H1 (cell line): ENCODE data around the gene CLDN24. TPM values are rescaled to one million over a fixed set of nuclear protein-coding genes. Genes with fewer than 3 reads are reported as not detected.
"Not testable (repeated sequence)": the region's sequence is repeated elsewhere in the genome, so short reads cannot be mapped to it uniquely, and the experiment has no call there.

Experiments
- CTCF ChIA-PET: fragments of 300-600 bp; sonication (Branson Sonifier 250); formaldehyde crosslinking; loops from one replicate; lab custom pipeline; 2021; ENCODE audit not compliant: partially characterized antibody; lab: Charles Lee
- POLR2A ChIA-PET: fragments of 300-600 bp; sonication (Branson Sonifier 250); formaldehyde crosslinking; loops from one replicate; lab custom pipeline; 2021; ENCODE audit warnings: inconsistent platforms; ENCODE audit not compliant: partially characterized antibody; lab: Charles Lee
- DNase-seq, 2 experiments: peaks; one replicate each; pipeline versions ENCODE4 v3.0.0 to v3.0.0-alpha.2; 2010 to 2022; ENCODE audit warnings: low spot score in 2 of 2, low read depth in 1 of 2, mixed read lengths in 1 of 2
- FAIRE-seq: peaks from 2 replicates; lab custom pipeline; 2011; peaks lifted over from hg19 to GRCh38; lab: Jason Lieb, UNC
- H2AFZ ChIP-seq: 2 replicates; pipeline ENCODE4 v1.8.1; 2012; ENCODE audit warnings: low read length, inconsistent platforms
- H2AK5ac ChIP-seq: 2 replicates; pipeline ENCODE4 v1.6.1; 2013; ENCODE audit warnings: low read depth, low read length
- H2BK120ac ChIP-seq: replicated peaks from 2 replicates; pipeline ENCODE3; 2013; ENCODE audit warnings: low read depth, low read length, inconsistent platforms
- H2BK12ac ChIP-seq: 2 replicates; pipeline ENCODE4 v1.6.1; 2013; ENCODE audit warnings: low read depth, low read length
- H2BK15ac ChIP-seq: 2 replicates; pipeline ENCODE4 v1.6.1; 2013; ENCODE audit warnings: low read length
- H2BK20ac ChIP-seq: 2 replicates; pipeline ENCODE4 v1.6.1; 2013; ENCODE audit warnings: low read length
- H2BK5ac ChIP-seq: 2 replicates; pipeline ENCODE4 v1.6.1; 2013; ENCODE audit warnings: low read depth, low read length
- H3K14ac ChIP-seq: 2 replicates; pipeline ENCODE4 v1.6.1; 2013; ENCODE audit warnings: inconsistent platforms; ENCODE audit not compliant: insufficient read length
- H3K18ac ChIP-seq: 2 replicates; pipeline ENCODE4 v1.6.1; 2013; ENCODE audit warnings: low read length; ENCODE audit errors: extremely low read depth
- H3K23ac ChIP-seq: 2 replicates; pipeline ENCODE4 v1.6.1; 2013; ENCODE audit warnings: inconsistent platforms; ENCODE audit not compliant: insufficient read length
- H3K23me2 ChIP-seq: 2 replicates; pipeline ENCODE4 v1.6.1; 2013; ENCODE audit warnings: low read depth, low read length
- H3K27ac ChIP-seq: 2 replicates; pipeline ENCODE4 v1.6.1; 2011; ENCODE audit warnings: low read depth, low read length, inconsistent platforms
- H3K27me3 ChIP-seq, 4 experiments: replicated peaks in 1 of 4; 1 replicate in 1 of 4; 2 replicates in 3 of 4; pipeline versions ENCODE4 v1.6.1 to v1.8.1; 2011 to 2013; ENCODE audit warnings: low read length in 3 of 4, mild to moderate bottlenecking in 3 of 4, inconsistent platforms in 2 of 4, mixed read lengths in 2 of 4, moderate library complexity in 1 of 4; ENCODE audit not compliant: control insufficient read depth in 3 of 4, insufficient read depth in 3 of 4; ENCODE audit errors: extremely low read depth in 1 of 4
- H3K36me3 ChIP-seq, 4 experiments: 2 replicates each; pipeline versions ENCODE4 v1.6.1 to v1.8.1; 2011 to 2013; ENCODE audit warnings: mild to moderate bottlenecking in 4 of 4, low read length in 3 of 4, moderate library complexity in 2 of 4, control low read depth in 1 of 4, inconsistent platforms in 1 of 4; ENCODE audit not compliant: insufficient read depth in 4 of 4, control insufficient read depth in 2 of 4
- H3K4ac ChIP-seq: replicated peaks from 2 replicates; pipeline ENCODE3; 2013; ENCODE audit warnings: low read length, low read depth, mixed read lengths, inconsistent platforms; ENCODE audit not compliant: insufficient read length
- H3K4me1 ChIP-seq, 4 experiments: replicated peaks in 1 of 4; 1 replicate in 1 of 4; 2 replicates in 3 of 4; pipeline versions ENCODE4 v1.6.1 to v1.8.1; 2011 to 2013; ENCODE audit warnings: low read length in 3 of 4, inconsistent platforms in 2 of 4, mixed read lengths in 1 of 4; ENCODE audit not compliant: insufficient read depth in 4 of 4, control insufficient read depth in 3 of 4
- H3K4me2 ChIP-seq, 2 experiments: 2 replicates each; pipeline versions ENCODE4 v1.6.1 to v1.8.1; 2011 to 2013; ENCODE audit warnings: low read depth in 2 of 2, low read length in 2 of 2, control low read depth in 1 of 2, inconsistent platforms in 1 of 2, mild to moderate bottlenecking in 1 of 2; ENCODE audit not compliant: insufficient read depth in 1 of 2
- H3K4me3 ChIP-seq, 4 experiments: fragments of 200-600, 300-600 bp in 1 of 4; sonication (generic), shearing (Covaris generic), sonication (Bioruptor Twin) in 1 of 4; 2 replicates each; pipeline versions ENCODE4 v1.5.1 to v1.8.1; 2011 to 2016; ENCODE audit warnings: low read length in 4 of 4, low read depth in 3 of 4, control low read depth in 2 of 4, inconsistent platforms in 2 of 4, mild to moderate bottlenecking in 2 of 4, mixed read lengths in 1 of 4, moderate library complexity in 1 of 4; ENCODE audit not compliant: insufficient read depth in 2 of 4; ENCODE audit errors: extremely low read depth in 1 of 4
- H3K56ac ChIP-seq: replicated peaks from 2 replicates; pipeline ENCODE3; 2013; ENCODE audit warnings: low read depth, mild to moderate bottlenecking, mixed read lengths, low read length, inconsistent platforms; ENCODE audit not compliant: insufficient read length
- H3K79me1 ChIP-seq: 2 replicates; pipeline ENCODE4 v1.6.1; 2013; ENCODE audit warnings: low read depth, low read length, control low read depth
- H3K79me2 ChIP-seq, 2 experiments: 2 replicates each; pipeline versions ENCODE4 v1.6.1 to v1.8.1; 2012 to 2013; ENCODE audit warnings: low read length in 2 of 2, mild to moderate bottlenecking in 2 of 2, inconsistent platforms in 1 of 2; ENCODE audit not compliant: insufficient read depth in 2 of 2, control insufficient read depth in 1 of 2
- H3K9ac ChIP-seq, 4 experiments: replicated peaks in 1 of 4; 1 replicate in 1 of 4; 2 replicates in 3 of 4; pipeline versions ENCODE4 v1.6.1 to v1.8.1; 2011 to 2013; ENCODE audit warnings: low read depth in 3 of 4, low read length in 3 of 4, control low read depth in 2 of 4, mild to moderate bottlenecking in 2 of 4, moderate library complexity in 2 of 4, inconsistent platforms in 1 of 4; ENCODE audit errors: extremely low read depth in 1 of 4
- H3K9me3 ChIP-seq, 2 experiments: 2 replicates each; pipeline versions ENCODE4 v1.6.1 to v1.8.1; 2012 to 2013; ENCODE audit warnings: mild to moderate bottlenecking in 2 of 2, moderate library complexity in 2 of 2, control low read depth in 1 of 2, inconsistent platforms in 1 of 2, low read depth in 1 of 2, low read length in 1 of 2, mixed read lengths in 1 of 2; ENCODE audit not compliant: insufficient read depth in 2 of 2
- H4K20me1 ChIP-seq, 2 experiments: replicated peaks in 1 of 2; 2 replicates each; pipeline versions ENCODE3 to v1.8.1; 2011 to 2013; ENCODE audit warnings: inconsistent platforms in 2 of 2, low read length in 2 of 2, mild to moderate bottlenecking in 1 of 2; ENCODE audit not compliant: insufficient read depth in 2 of 2, control insufficient read depth in 1 of 2
- H4K5ac ChIP-seq: 2 replicates; pipeline ENCODE4 v1.6.1; 2013; ENCODE audit warnings: low read length, low read depth, mixed read lengths, inconsistent platforms; ENCODE audit not compliant: insufficient read length
- H4K8ac ChIP-seq: 2 replicates; pipeline ENCODE4 v1.8.0; 2013; ENCODE audit warnings: mild to moderate bottlenecking, moderate library complexity, low read length, inconsistent platforms; ENCODE audit not compliant: insufficient read depth; ENCODE audit errors: extremely low read depth
- H4K91ac ChIP-seq: replicated peaks from 2 replicates; pipeline ENCODE3; 2013; ENCODE audit warnings: low read length, mixed read lengths, inconsistent platforms; ENCODE audit not compliant: insufficient read length
- WGBS, 2 experiments: shearing (Covaris generic) in 1 of 2; methylation state at CpG; one replicate each; pipeline versions ENCODE4 v1.1.6 to v1.1.7; 2013 to 2015; ENCODE audit warnings: low lambda C conversion rate in 2 of 2, mixed read lengths in 2 of 2, inconsistent platforms in 1 of 2, low coverage in 1 of 2, missing lambda C conversion rate in 1 of 2; ENCODE audit not compliant: insufficient replicate concordance in 2 of 2, insufficient coverage in 1 of 2, insufficient read length in 1 of 2; ENCODE audit errors: extremely low coverage in 1 of 2, missing lambda C conversion rate in 1 of 2; 5-methylcytosine and 5-hydroxymethylcytosine counted together
- polyA plus RNA-seq, 7 experiments: library from polyadenylated mRNA; depleted of rRNA in 3 of 7; stranded (reverse) in 5 of 7; unstranded in 2 of 7; fragments of >200 nt in 5 of 7; fragments of 200-250 nt in 2 of 7; gene quantifications; 1 replicate in 5 of 7; 2 replicates in 1 of 7; 4 replicates in 1 of 7; pipeline versions ENCODE4 v1.2.1 to v1.2.3, GENCODE V29; 2011 to 2013; ENCODE audit warnings: missing spikeins in 2 of 7, mixed read lengths in 2 of 7
- total RNA-seq: library from RNA; stranded (reverse); fragmentation: NEBNext Ultra II Directional; extraction: Animal tissue kit (Norgen Biotek cat#: 25700); gene quantifications from 2 replicates; pipeline ENCODE4 v1.2.1, GENCODE V29; 2021

The CLDN24 gene
- total and polyA plus RNA-seq, 2 of the 8 experiments (the other 6 are each of a cell fraction or from before 2014, with no cell fraction given): not detected

DNA sequence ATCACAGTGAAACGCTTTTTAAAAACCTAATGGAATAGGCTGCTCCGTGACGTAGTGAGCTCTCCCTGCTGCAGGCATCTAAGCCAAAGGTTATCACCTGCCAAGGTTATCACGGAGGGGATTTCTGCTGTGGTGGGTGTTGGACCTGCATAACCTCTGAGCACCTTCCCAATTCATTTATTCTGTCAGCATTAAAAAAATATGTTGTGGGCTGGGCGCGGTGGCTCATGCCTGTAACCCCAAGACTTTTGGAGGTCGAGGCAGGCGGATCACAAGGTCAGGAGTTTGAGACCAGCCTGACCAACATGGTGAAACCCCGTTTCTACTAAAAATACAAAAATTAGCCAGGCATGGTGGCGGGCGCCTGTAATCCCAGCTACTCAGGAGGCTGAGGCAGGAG is 1.8 kb upstream of the CLDN24 start:
- 87% methylated on average over 11 of the region's 11 CpGs; no CpG with 5 or more reads in 1 of the 2 experiments for WGBS, 2 experiments
- H3K79me2 ChIP-seq, H3K79me1 ChIP-seq, H3K4me2 ChIP-seq, H4K91ac ChIP-seq, H2AK5ac ChIP-seq, H2BK20ac ChIP-seq, H3K9ac ChIP-seq, H3K36me3 ChIP-seq, H3K27me3 ChIP-seq, H3K18ac ChIP-seq, H4K5ac ChIP-seq, H3K9me3 ChIP-seq, H3K4me3 ChIP-seq, H4K8ac ChIP-seq, H2BK12ac ChIP-seq, POLR2A ChIA-PET, H3K23ac ChIP-seq, FAIRE-seq, H2BK5ac ChIP-seq, H3K27ac ChIP-seq, H3K4ac ChIP-seq, DNase-seq, H3K14ac ChIP-seq, H4K20me1 ChIP-seq, H3K23me2 ChIP-seq, H2AFZ ChIP-seq, H2BK120ac ChIP-seq, H3K4me1 ChIP-seq, H3K56ac ChIP-seq, H2BK15ac ChIP-seq: not testable (repeated sequence)
- CTCF ChIA-PET: interaction anchor here (0.6 to 1.1 kb wide), 2 partner anchors 42 to 83 kb away, joined by 3 read pairs; no protein-coding TSS in a partner anchor
